Measurements from ENCODE around the gene VAT1L. TPM values are rescaled to one million over a fixed set of nuclear protein-coding genes. Genes with fewer than 3 reads are reported as not detected.
A peak's percentile ranks its signal among the peaks of the same experiment; 100 is the strongest.

The VAT1L gene
- total and polyA plus RNA-seq, 4 donors, result 79.7 to 185 (median 154) TPM

GRCh38 chr16:77840673-77841501 lies 52.5 kb downstream of the VAT1L start:
- H3K36me3 ChIP-seq (ENCODE audit: control insufficient read depth, insufficient read depth, low read length), result peaks cover 10% of the 10 kb centered on the region
- WGBS (ENCODE audit: insufficient coverage), result 80% methylated on average over 1 of the region's 6 CpGs
- no peak for DNase-seq (ENCODE audit: low read depth in 4 of 6, low spot score in 6 of 6)
- no peaks in the 10 kb centered on the region for H3K9me3 ChIP-seq (ENCODE audit: control insufficient read depth, insufficient read depth, low read length)
- H3K4me3 ChIP-seq (ENCODE audit: low read depth, low read length), result no peak overlapping the region
- no peak overlapping the region for H3K27ac ChIP-seq (ENCODE audit: low read depth, low read length)
- peaks cover 9% of the 10 kb centered on the region for H3K4me1 ChIP-seq (ENCODE audit: control insufficient read depth, insufficient read depth, low read length)
- H3K27me3 ChIP-seq (ENCODE audit: control insufficient read depth, insufficient read depth, low read length), result no peaks in the 10 kb centered on the region

DNA sequence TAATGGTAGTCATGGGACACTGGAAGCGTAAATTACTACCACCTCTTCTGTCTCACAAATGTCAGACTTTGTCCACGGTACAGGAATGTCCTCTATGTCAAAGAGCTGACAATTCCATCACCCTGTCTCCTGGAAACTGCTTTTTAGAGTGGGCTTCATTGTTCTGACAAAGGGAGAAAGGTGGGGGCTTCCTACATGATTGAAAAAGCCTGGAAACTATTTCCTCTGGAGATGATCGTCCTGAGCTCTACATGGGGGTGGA lies 53.1 kb downstream of the VAT1L start:
- whole genome bisulfite sequencing (ENCODE audit: insufficient coverage), result 70% methylated on average over 2 of the region's 3 CpGs
- DNase-seq (ENCODE audit: low read depth in 4 of 6, low spot score in 6 of 6), result no peak
- Histone ChIP-seq H3K27me3 (ENCODE audit: control insufficient read depth, insufficient read depth, low read length) (no peaks in the 10 kb centered on the region), H3K27ac (ENCODE audit: low read depth, low read length) (no peak overlapping the region), H3K4me3 (ENCODE audit: low read depth, low read length) (no peak overlapping the region), H3K36me3 (ENCODE audit: control insufficient read depth, insufficient read depth, low read length) (peaks cover 10% of the 10 kb centered on the region), H3K9me3 (ENCODE audit: control insufficient read depth, insufficient read depth, low read length) (no peaks in the 10 kb centered on the region), H3K4me1 (ENCODE audit: control insufficient read depth, insufficient read depth, low read length) (peaks cover 9% of the 10 kb centered on the region)

- no peak for DNase-seq (ENCODE audit: low read depth in 4 of 6, low spot score in 6 of 6)
- 100% methylated on average over 1 of the region's 3 CpGs for WGBS (ENCODE audit: insufficient coverage)
- peaks cover 9% of the 10 kb centered on the region for H3K4me1 ChIP-seq (ENCODE audit: control insufficient read depth, insufficient read depth, low read length)
- H3K27me3 ChIP-seq (ENCODE audit: control insufficient read depth, insufficient read depth, low read length), result no peaks in the 10 kb centered on the region
- no peak overlapping the region for H3K27ac ChIP-seq (ENCODE audit: low read depth, low read length)
- peaks cover 10% of the 10 kb centered on the region for H3K36me3 ChIP-seq (ENCODE audit: control insufficient read depth, insufficient read depth, low read length)
- H3K9me3 ChIP-seq (ENCODE audit: control insufficient read depth, insufficient read depth, low read length), result no peaks in the 10 kb centered on the region
- H3K4me3 ChIP-seq (ENCODE audit: low read depth, low read length), result no peak overlapping the region
Measured at GRCh38 chr16:77842468-77842867, 54.1 kb downstream of the VAT1L start.

GRCh38 chr16:77843405-77843804 lies 55.0 kb downstream of the VAT1L start:
- Histone ChIP-seq H3K4me1 (ENCODE audit: control insufficient read depth, insufficient read depth, low read length) (peaks cover 9% of the 10 kb centered on the region), H3K9me3 (ENCODE audit: control insufficient read depth, insufficient read depth, low read length) (no peaks in the 10 kb centered on the region), H3K27ac (ENCODE audit: low read depth, low read length) (peak overlapping the region; percentile 3), H3K36me3 (ENCODE audit: control insufficient read depth, insufficient read depth, low read length) (peaks cover 6% of the 10 kb centered on the region), H3K4me3 (ENCODE audit: low read depth, low read length) (no peak overlapping the region), H3K27me3 (ENCODE audit: control insufficient read depth, insufficient read depth, low read length) (no peaks in the 10 kb centered on the region)
- WGBS (ENCODE audit: insufficient coverage), result 10% methylated on average over 1 of the region's 3 CpGs
- DNase-seq (ENCODE audit: low read depth in 4 of 6, low spot score in 6 of 6), result no peak

GRCh38 chr16:77844801-77845200 lies 56.4 kb downstream of the VAT1L start:
- whole genome bisulfite sequencing (ENCODE audit: insufficient coverage), result 100% methylated on average over 2 of the region's 4 CpGs
- Histone ChIP-seq H3K36me3 (ENCODE audit: control insufficient read depth, insufficient read depth, low read length) (peaks cover 2% of the 10 kb centered on the region), H3K27ac (ENCODE audit: low read depth, low read length) (no peak overlapping the region), H3K4me3 (ENCODE audit: low read depth, low read length) (no peak overlapping the region), H3K27me3 (ENCODE audit: control insufficient read depth, insufficient read depth, low read length) (no peaks in the 10 kb centered on the region), H3K9me3 (ENCODE audit: control insufficient read depth, insufficient read depth, low read length) (no peaks in the 10 kb centered on the region), H3K4me1 (ENCODE audit: control insufficient read depth, insufficient read depth, low read length) (peaks cover 9% of the 10 kb centered on the region)
- DNase-seq (ENCODE audit: low read depth in 4 of 6, low spot score in 6 of 6), result no peak

GRCh38 chr16:77849646-77850258 lies 61.4 kb downstream of the VAT1L start:
- Histone ChIP-seq H3K27ac (ENCODE audit: low read depth, low read length) (no peak overlapping the region), H3K4me3 (ENCODE audit: low read depth, low read length) (no peak overlapping the region), H3K4me1 (ENCODE audit: control insufficient read depth, insufficient read depth, low read length) (peaks cover 8% of the 10 kb centered on the region), H3K36me3 (ENCODE audit: control insufficient read depth, insufficient read depth, low read length) (peaks cover 2% of the 10 kb centered on the region), H3K27me3 (ENCODE audit: control insufficient read depth, insufficient read depth, low read length) (no peaks in the 10 kb centered on the region), H3K9me3 (ENCODE audit: control insufficient read depth, insufficient read depth, low read length) (no peaks in the 10 kb centered on the region)
- DNase-seq (ENCODE audit: low read depth in 4 of 6, low spot score in 6 of 6), result no peak
- WGBS (ENCODE audit: insufficient coverage), result 87% methylated on average over 12 of the region's 13 CpGs

DNA sequence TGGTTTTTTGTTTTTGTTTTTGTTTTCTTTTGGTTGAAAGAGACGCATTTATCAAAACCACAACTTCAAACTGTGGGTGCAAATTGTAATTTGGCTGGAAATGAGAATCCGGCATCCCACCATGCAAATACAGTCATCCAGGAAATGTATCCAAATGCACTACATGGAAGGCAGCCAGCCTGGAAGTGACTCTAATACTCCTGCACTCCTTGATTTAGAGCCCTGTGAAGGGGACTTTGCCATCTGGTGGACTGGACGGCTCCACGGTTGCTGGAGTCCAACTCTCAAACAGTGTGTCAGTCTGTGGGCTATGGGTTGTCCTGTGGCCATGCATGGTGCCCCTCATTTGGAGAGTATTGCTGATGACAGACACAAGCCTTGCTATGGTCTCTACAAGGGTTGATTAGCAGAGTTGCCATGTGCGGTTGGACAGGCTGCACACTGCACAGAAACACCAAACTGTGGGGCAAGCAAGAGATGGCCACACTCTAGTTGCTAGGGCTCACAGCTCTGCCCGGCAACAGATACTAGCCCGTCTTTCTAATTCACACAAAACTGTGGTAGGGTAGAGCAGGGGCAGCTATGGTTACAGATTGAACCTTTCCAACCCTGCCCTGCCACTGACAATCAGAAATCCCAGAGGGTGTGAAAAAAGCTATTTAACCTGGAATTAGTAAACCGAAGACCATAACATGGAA lies 62.4 kb downstream of the VAT1L start:
- Histone ChIP-seq H3K27ac (ENCODE audit: low read depth, low read length) (no peak overlapping the region), H3K4me1 (ENCODE audit: control insufficient read depth, insufficient read depth, low read length) (peaks cover 8% of the 10 kb centered on the region), H3K4me3 (ENCODE audit: low read depth, low read length) (no peak overlapping the region), H3K27me3 (ENCODE audit: control insufficient read depth, insufficient read depth, low read length) (no peaks in the 10 kb centered on the region), H3K9me3 (ENCODE audit: control insufficient read depth, insufficient read depth, low read length) (no peaks in the 10 kb centered on the region), H3K36me3 (ENCODE audit: control insufficient read depth, insufficient read depth, low read length) (peaks cover 4% of the 10 kb centered on the region)
- peak in 2 of 6 donors; percentile 38 to 60 for DNase-seq (ENCODE audit: low read depth in 4 of 6, low spot score in 6 of 6)
- 71% methylated on average over 5 of the region's 8 CpGs for WGBS (ENCODE audit: insufficient coverage)

- Histone ChIP-seq H3K36me3 (ENCODE audit: control insufficient read depth, insufficient read depth, low read length) (peaks cover 7% of the 10 kb centered on the region), H3K4me3 (ENCODE audit: low read depth, low read length) (no peak overlapping the region), H3K27ac (ENCODE audit: low read depth, low read length) (no peak overlapping the region), H3K9me3 (ENCODE audit: control insufficient read depth, insufficient read depth, low read length) (no peaks in the 10 kb centered on the region), H3K4me1 (ENCODE audit: control insufficient read depth, insufficient read depth, low read length) (peaks cover 8% of the 10 kb centered on the region), H3K27me3 (ENCODE audit: control insufficient read depth, insufficient read depth, low read length) (no peaks in the 10 kb centered on the region)
- DNase-seq (ENCODE audit: low read depth in 4 of 6, low spot score in 6 of 6), result peak in 1 of 6 donors; percentile 40
- no CpG with 5 or more reads among the region's 5 CpGs for WGBS (ENCODE audit: insufficient coverage)
Measured at GRCh38 chr16:77853161-77853560, 64.8 kb downstream of the VAT1L start.

GRCh38 chr16:77856438-77857160 lies 68.2 kb downstream of the VAT1L start:
- WGBS (ENCODE audit: insufficient coverage), result 27% methylated on average over 8 of the region's 11 CpGs
- Histone ChIP-seq H3K27me3 (ENCODE audit: control insufficient read depth, insufficient read depth, low read length) (no peaks in the 10 kb centered on the region), H3K4me1 (ENCODE audit: control insufficient read depth, insufficient read depth, low read length) (peaks cover 7% of the 10 kb centered on the region)

More at GRCh38 chr16:77856438-77857160, 68.2 kb downstream of the VAT1L start:
- H3K4me3 ChIP-seq (ENCODE audit: low read depth, low read length), result no peak overlapping the region
- H3K27ac ChIP-seq (ENCODE audit: low read depth, low read length), result no peak overlapping the region
- peaks cover 7% of the 10 kb centered on the region for H3K36me3 ChIP-seq (ENCODE audit: control insufficient read depth, insufficient read depth, low read length)
- H3K9me3 ChIP-seq (ENCODE audit: control insufficient read depth, insufficient read depth, low read length), result no peaks in the 10 kb centered on the region
- DNase-seq (ENCODE audit: low read depth in 4 of 6, low spot score in 6 of 6), result peak in 1 of 6 donors; percentile 68
